ENCODE data around the gene CCDC88B.

The CCDC88B gene

DNA sequence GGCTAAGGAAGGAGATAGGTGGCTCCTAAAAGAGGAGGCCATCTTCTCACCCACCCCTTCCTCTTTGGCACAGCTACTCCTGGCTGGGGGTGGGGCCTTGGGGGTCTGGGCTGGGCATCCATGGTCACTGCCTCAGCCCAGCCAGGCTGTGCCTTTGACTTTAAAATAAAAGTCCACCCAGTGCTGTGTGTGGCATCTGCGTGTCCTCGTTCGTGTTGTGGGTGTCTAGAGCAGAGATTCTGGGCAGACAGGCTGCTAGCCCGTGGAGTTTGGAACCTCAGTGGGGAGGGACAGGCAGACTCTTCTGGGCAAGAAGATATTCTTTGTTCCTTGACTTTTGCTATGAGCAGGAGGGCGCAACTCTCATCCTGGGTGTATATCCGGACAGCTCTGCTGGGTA lies 32.0 kb downstream of the CCDC88B start:
- FAIRE-seq: no peak
- TF ChIP-seq POLR2A (IDR thresholded peaks at IDR 0.05; ENCODE audit: low read depth, low read length): no peak
- TF ChIP-seq TAF1 (IDR thresholded peaks at IDR 0.05; ENCODE audit: borderline replicate concordance, low read depth, low read length): no peak
- no peak for TF ChIP-seq POLR2AphosphoS5 (IDR thresholded peaks at IDR 0.05; ENCODE audit: low read depth, low read length)
- DNase-seq (ENCODE audit: insufficient read length): no peak

DNA sequence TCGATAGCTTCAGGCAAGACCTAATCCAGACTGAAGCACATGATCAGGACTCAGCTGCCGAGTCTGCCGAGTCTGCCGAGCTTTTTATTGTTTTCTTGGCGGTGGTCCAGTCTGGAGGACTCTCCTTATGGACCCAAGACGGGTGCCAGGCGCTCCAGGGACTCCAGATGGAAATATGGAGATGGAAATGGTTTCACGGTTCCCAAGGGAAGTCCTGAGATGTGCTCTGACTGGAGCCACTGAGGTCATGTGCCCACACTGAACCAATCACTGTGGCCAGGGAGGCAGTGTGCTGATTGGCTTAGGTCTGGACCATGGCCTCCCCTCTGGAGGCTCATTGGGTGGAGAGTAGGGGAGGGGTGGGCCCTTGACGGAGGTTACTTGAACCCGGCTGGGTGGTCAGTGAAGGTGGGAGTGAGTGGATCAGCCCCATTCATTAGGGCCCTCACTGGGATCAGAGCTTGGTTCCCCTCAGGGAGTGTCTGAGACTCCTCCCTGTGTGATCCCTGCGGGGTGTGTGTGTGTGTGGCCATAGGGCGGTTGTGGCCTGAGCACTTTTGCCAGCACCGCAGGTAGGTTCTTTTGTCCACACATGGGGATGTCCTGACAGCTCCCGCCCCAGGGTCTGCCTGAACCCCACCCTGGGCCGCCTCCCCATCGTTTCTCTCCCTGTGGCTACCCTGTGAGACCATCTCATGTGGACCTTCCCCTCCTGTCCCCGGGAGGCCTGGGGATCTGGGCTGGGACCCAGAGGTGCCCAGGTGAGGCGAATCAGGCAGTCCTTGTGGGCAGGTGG lies 33.0 kb downstream of the CCDC88B start:
- DNase-seq (ENCODE audit: insufficient read length) (peak; percentile 25), FAIRE-seq (no peak)
- TF ChIP-seq POLR2AphosphoS5 (IDR thresholded peaks at IDR 0.05; ENCODE audit: low read depth, low read length) (no peak), TAF1 (IDR thresholded peaks at IDR 0.05; ENCODE audit: borderline replicate concordance, low read depth, low read length) (no peak), POLR2A (IDR thresholded peaks at IDR 0.05; ENCODE audit: low read depth, low read length) (no peak; the same call in 1 of the 2 replicates)

- no peak for TF ChIP-seq POLR2A (IDR thresholded peaks at IDR 0.05; ENCODE audit: low read depth, low read length)
- no peak for TF ChIP-seq TAF1 (IDR thresholded peaks at IDR 0.05; ENCODE audit: borderline replicate concordance, low read depth, low read length)
- FAIRE-seq (no peak), DNase-seq (ENCODE audit: insufficient read length) (no peak)
Observed at GRCh38 chr11:64373598-64373974, 33.6 kb downstream of the CCDC88B start.

GRCh38 chr11:64376071-64376470 lies 36.1 kb downstream of the CCDC88B start:
- TF ChIP-seq TAF1 (IDR thresholded peaks at IDR 0.05; ENCODE audit: borderline replicate concordance, low read depth, low read length) (no peak), POLR2A (IDR thresholded peaks at IDR 0.05; ENCODE audit: low read depth, low read length) (no peak), POLR2AphosphoS5 (IDR thresholded peaks at IDR 0.05; ENCODE audit: low read depth, low read length) (no peak)
- FAIRE-seq (no peak), DNase-seq (ENCODE audit: insufficient read length) (no peak)

DNA sequence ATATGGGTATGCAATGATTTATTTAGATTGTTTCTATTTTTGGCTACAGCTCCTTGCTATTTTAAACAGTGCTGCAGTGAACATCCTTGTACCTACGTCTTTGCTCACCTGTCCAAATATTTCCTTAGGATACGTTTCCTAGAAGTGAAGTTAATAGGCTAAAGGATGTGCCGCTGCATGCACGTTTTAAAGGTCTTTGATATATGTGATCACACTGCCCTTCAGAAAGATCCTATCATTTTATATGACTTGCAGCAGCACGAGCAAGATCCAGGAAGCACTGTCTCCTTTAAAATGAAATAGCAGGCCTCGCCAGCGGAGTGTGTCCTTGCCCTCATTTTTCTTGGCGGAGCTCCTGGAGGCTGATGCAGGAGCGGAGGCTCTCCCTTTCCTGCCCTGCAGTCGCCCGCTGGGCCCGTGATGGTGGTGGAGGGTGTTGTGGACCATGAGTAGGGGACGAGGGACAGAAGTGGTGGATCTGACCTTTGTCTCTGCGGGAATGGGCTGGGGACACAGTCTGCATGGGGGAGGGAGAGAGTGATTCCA lies 38.4 kb downstream of the CCDC88B start:
- TF ChIP-seq TAF1 (IDR thresholded peaks at IDR 0.05; ENCODE audit: borderline replicate concordance, low read depth, low read length) (no peak), POLR2A (IDR thresholded peaks at IDR 0.05; ENCODE audit: low read depth, low read length) (no peak)
- DNase-seq (ENCODE audit: insufficient read length) (no peak), FAIRE-seq (no peak)

- DNase-seq (ENCODE audit: insufficient read length) (no peak), FAIRE-seq (no peak)
- TF ChIP-seq POLR2A (IDR thresholded peaks at IDR 0.05; ENCODE audit: low read depth, low read length): no peak
- TF ChIP-seq POLR2AphosphoS5 (IDR thresholded peaks at IDR 0.05; ENCODE audit: low read depth, low read length): no peak
- TF ChIP-seq TAF1 (IDR thresholded peaks at IDR 0.05; ENCODE audit: borderline replicate concordance, low read depth, low read length): no peak
Observed at GRCh38 chr11:64379160-64379559, 39.2 kb downstream of the CCDC88B start.

DNA sequence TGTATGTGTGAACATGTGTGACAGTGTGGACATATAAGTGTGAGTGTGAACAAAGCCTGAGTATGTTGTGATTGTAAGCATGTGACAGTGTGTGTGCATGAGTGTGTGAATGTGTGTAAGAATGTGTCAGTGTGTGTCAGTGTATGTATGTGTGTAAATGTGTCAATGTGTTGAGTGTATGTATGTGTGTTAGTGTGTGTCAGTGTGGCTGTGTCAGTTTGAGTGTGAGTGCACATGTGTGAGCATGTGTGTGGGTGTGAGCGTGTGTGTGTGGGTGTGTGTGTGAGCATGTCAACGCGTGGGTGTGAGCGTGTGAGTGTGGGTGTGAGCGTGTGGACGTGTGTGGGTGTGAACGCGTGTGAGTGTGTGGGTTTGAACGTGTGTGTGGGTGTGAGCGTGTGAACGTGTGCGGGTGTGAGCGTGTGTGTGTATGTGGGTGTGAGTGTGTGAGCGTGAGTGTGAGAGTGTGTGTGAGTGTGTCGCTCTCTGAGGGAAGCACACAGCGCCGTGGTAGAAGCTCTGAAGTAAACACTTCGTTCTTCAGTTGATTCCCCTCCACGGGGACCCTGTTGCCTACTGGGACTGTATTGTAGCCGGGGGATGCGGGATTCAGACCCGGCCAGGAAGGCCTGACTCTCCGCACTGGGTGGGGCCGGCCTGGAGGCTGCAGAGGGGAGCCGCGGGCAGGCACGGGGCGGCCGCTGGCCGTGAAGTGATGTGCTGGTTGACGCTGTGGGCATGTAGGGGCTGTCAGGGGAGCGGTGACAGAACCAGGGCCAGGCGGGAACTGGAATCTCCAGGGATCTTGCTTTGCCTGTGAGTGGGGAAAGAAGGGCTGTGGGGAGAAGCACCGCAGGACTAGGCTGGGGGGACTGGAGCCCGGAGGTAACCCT lies 40.1 kb downstream of the CCDC88B start:
- no peak for DNase-seq (ENCODE audit: insufficient read length)
- FAIRE-seq: peak; percentile 70

GRCh38 chr11:64381350-64381749 lies 41.3 kb downstream of the CCDC88B start:
- DNase-seq (ENCODE audit: insufficient read length) (no peak), FAIRE-seq (no peak)
- no peak for TF ChIP-seq POLR2A (IDR thresholded peaks at IDR 0.05; ENCODE audit: low read depth, low read length)
- TF ChIP-seq POLR2AphosphoS5 (IDR thresholded peaks at IDR 0.05; ENCODE audit: low read depth, low read length): no peak
- no peak for TF ChIP-seq TAF1 (IDR thresholded peaks at IDR 0.05; ENCODE audit: borderline replicate concordance, low read depth, low read length)

More for the DNA sequence above, 40.1 kb downstream of the CCDC88B start:
- TF ChIP-seq POLR2A (IDR thresholded peaks at IDR 0.05; ENCODE audit: low read depth, low read length): no peak
- TF ChIP-seq POLR2AphosphoS5 (IDR thresholded peaks at IDR 0.05; ENCODE audit: low read depth, low read length): no peak
- TF ChIP-seq TAF1 (IDR thresholded peaks at IDR 0.05; ENCODE audit: borderline replicate concordance, low read depth, low read length): no peak

DNA sequence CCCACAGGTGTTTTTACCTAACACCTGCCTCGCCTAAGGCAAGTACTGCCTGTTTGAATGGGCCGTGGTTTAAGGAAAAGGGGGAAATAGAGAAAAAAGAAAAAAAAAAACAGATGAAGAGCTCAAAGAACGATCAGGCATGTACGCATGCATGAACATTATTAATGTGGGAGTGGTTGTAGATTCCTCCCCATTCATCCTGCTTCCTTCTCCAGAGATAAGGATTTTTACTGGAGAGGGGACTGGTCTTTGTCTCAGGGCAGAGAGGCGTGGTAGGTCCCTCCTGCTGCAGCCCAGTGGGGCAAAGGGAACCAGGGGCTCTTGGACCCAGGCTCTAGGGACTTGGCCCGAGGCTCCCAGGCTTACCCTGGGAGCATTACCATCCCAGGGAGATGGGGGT lies 42.0 kb downstream of the CCDC88B start:
- DNase-seq (ENCODE audit: insufficient read length) (no peak), FAIRE-seq (no peak)
- TF ChIP-seq POLR2A (IDR thresholded peaks at IDR 0.05; ENCODE audit: low read depth, low read length): no peak
- no peak for TF ChIP-seq TAF1 (IDR thresholded peaks at IDR 0.05; ENCODE audit: borderline replicate concordance, low read depth, low read length)
- no peak for TF ChIP-seq POLR2AphosphoS5 (IDR thresholded peaks at IDR 0.05; ENCODE audit: low read depth, low read length)

DNA sequence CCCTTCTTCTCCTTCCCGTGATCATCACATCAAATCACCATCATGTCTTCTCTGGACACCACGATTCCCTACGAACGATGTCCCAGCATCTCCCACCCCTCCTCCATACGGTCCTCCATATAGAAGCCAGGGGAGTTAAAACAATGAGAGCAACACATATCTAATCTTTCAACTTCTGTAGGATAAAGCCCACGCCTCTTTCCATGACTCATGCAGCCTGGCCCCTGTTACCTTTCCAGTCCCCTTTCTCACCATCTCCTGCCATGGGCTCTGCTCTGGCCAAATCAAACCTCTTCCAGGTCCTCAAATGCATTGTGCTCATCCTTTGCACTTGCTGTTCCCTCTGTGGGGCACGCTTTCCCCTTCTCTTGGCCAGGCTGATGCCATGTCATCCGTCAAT lies 42.6 kb downstream of the CCDC88B start:
- DNase-seq (ENCODE audit: insufficient read length) (no peak), FAIRE-seq (no peak)
- TF ChIP-seq TAF1 (IDR thresholded peaks at IDR 0.05; ENCODE audit: borderline replicate concordance, low read depth, low read length) (no peak), POLR2A (IDR thresholded peaks at IDR 0.05; ENCODE audit: low read depth, low read length) (no peak), POLR2AphosphoS5 (IDR thresholded peaks at IDR 0.05; ENCODE audit: low read depth, low read length) (no peak)

DNA sequence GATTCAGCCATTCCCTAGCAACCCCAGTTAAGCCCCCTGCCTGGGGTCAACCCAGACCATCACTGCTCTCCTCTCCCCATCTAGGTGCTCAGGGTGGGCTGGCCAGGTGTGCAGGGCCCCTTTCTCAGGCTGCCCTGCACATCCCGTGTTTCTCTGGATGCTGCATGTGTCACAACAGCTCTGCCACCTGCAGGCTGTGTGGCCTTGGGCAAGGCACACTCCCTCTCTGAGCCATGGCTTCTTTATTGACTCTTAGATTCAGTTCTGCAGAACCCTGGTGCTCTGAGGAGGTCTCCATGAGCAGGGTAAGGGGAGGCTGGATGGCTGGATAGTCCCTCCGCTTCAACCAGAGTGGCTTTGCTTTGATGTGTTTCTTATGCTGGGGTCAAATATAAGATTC lies 43.6 kb downstream of the CCDC88B start:
- TF ChIP-seq TAF1 (IDR thresholded peaks at IDR 0.05; ENCODE audit: borderline replicate concordance, low read depth, low read length): no peak
- TF ChIP-seq POLR2A (IDR thresholded peaks at IDR 0.05; ENCODE audit: low read depth, low read length): no peak
- no peak for TF ChIP-seq POLR2AphosphoS5 (IDR thresholded peaks at IDR 0.05; ENCODE audit: low read depth, low read length)
- DNase-seq (ENCODE audit: insufficient read length) (no peak), FAIRE-seq (no peak)
